Suprapubic skin (tissue), 4 donors: ENCODE measurements around the gene ACSL6. TPM values are rescaled to one million over a fixed set of nuclear protein-coding genes. Genes with fewer than 3 reads are reported as not detected.
A peak's percentile ranks its signal among the peaks of the same experiment; 100 is the strongest.

Experiments
- DNase-seq, 2 donors: peaks; one replicate each; pipeline ENCODE4 v3.0.0-alpha.2; 2019; ENCODE audit warnings: low spot score in 2 of 2
- H3K27ac ChIP-seq: fragments of 200-600 bp; sonication (generic); one replicate; pipeline ENCODE4 v1.5.1; 2019
- H3K27me3 ChIP-seq: fragments of 200-600 bp; sonication (generic); one replicate; pipeline ENCODE4 v1.5.1; 2019
- H3K36me3 ChIP-seq: fragments of 200-600 bp; sonication (generic); one replicate; pipeline ENCODE4 v1.5.1; 2019
- H3K4me1 ChIP-seq: fragments of 200-600 bp; sonication (generic); one replicate; pipeline ENCODE4 v1.5.1; 2019
- H3K4me3 ChIP-seq: fragments of 200-600 bp; sonication (generic); one replicate; pipeline ENCODE4 v1.5.1; 2019; ENCODE audit warnings: mild to moderate bottlenecking
- H3K9me3 ChIP-seq: fragments of 200-600 bp; sonication (generic); one replicate; pipeline ENCODE4 v1.5.1; 2019
- CTCF ChIP-seq, 2 donors: fragments of 200-600 bp in 1 of 2; fragments of 450-650 bp in 1 of 2; sonication (generic) in 1 of 2; IDR thresholded peaks; one replicate each; pipeline ENCODE4 v1.5.1; 2016 to 2019; ENCODE audit warnings: antibody characterized with exemption in 2 of 2, mild to moderate bottlenecking in 1 of 2, moderate library complexity in 1 of 2
- EP300 ChIP-seq: sonication (generic); formaldehyde crosslinking; IDR thresholded peaks from one replicate; pipeline ENCODE4 v1.6.1; 2017; ENCODE audit warnings: antibody characterized with exemption
- POLR2A ChIP-seq, 2 donors: fragments of 450-650 bp; IDR thresholded peaks; one replicate each; pipeline ENCODE4 v1.6.1; 2017; ENCODE audit warnings: antibody characterized with exemption in 2 of 2, mild to moderate bottlenecking in 2 of 2, moderate library complexity in 2 of 2
- POLR2AphosphoS5 ChIP-seq, 3 donors: sonication (generic); formaldehyde crosslinking; IDR thresholded peaks; one replicate each; pipeline ENCODE4 v1.6.1; 2017; ENCODE audit warnings: antibody characterized with exemption in 3 of 3
- WGBS: methylation state at CpG from one replicate; pipeline ENCODE4 v1.1.5; 2018; 5-methylcytosine and 5-hydroxymethylcytosine counted together
- total RNA-seq, 4 donors: library from RNA; depleted of rRNA; stranded (reverse); fragments of >200 nt; gene quantifications; one replicate each; pipeline ENCODE4 v1.1.0, GENCODE V29; 2016

Gene ACSL6
- total RNA-seq, 4 donors from 2014 or later, result 0.21 to 0.89 (median 0.23) TPM; not detected in 1

- no peak for DNase-seq
- WGBS, result 70% methylated on average over 6 of the region's 6 CpGs
- TF ChIP-seq CTCF (IDR thresholded peaks at IDR 0.05) (no peak), POLR2A (IDR thresholded peaks at IDR 0.05) (no peak), POLR2AphosphoS5 (IDR thresholded peaks at IDR 0.05) (no peak), EP300 (no peak)
- no peaks in the 10 kb centered on the region for H3K9me3 ChIP-seq
- H3K4me3 ChIP-seq, result no peak overlapping the region
- no peaks in the 10 kb centered on the region for H3K36me3 ChIP-seq
- no peaks in the 10 kb centered on the region for H3K4me1 ChIP-seq
- H3K27ac ChIP-seq, result no peak overlapping the region
- H3K27me3 ChIP-seq, result peaks cover 23% of the 10 kb centered on the region
These were observed 8.5 kb upstream of the ACSL6 start for GRCh38 chr5:132019857-132020555.

GRCh38 chr5:132019337-132019736 lies 7.9 kb upstream of the ACSL6 start:
- no peak overlapping the region for H3K27ac ChIP-seq
- no peaks in the 10 kb centered on the region for H3K36me3 ChIP-seq
- peaks cover 23% of the 10 kb centered on the region for H3K27me3 ChIP-seq
- H3K4me3 ChIP-seq, result no peak overlapping the region
- H3K9me3 ChIP-seq, result no peaks in the 10 kb centered on the region
- DNase-seq, result no peak
- no peak for TF ChIP-seq POLR2AphosphoS5 (IDR thresholded peaks at IDR 0.05)
- no peak for TF ChIP-seq CTCF (IDR thresholded peaks at IDR 0.05)
- no peak for TF ChIP-seq EP300
- no peak for TF ChIP-seq POLR2A (IDR thresholded peaks at IDR 0.05)
- H3K4me1 ChIP-seq, result no peaks in the 10 kb centered on the region

GRCh38 chr5:132017738-132018625 lies 6.5 kb upstream of the ACSL6 start:
- no peaks in the 10 kb centered on the region for H3K4me1 ChIP-seq
- TF ChIP-seq EP300 (no peak), POLR2AphosphoS5 (IDR thresholded peaks at IDR 0.05) (no peak), POLR2A (IDR thresholded peaks at IDR 0.05) (no peak), CTCF (IDR thresholded peaks at IDR 0.05) (no peak)
- H3K36me3 ChIP-seq, result no peaks in the 10 kb centered on the region
- H3K27me3 ChIP-seq, result peaks cover 23% of the 10 kb centered on the region
- H3K27ac ChIP-seq, result no peak overlapping the region
- H3K9me3 ChIP-seq, result no peaks in the 10 kb centered on the region
- DNase-seq, result peak in 1 of 2 donors; percentile 38
- 50% methylated on average over 10 of the region's 10 CpGs for WGBS
- H3K4me3 ChIP-seq, result no peak overlapping the region

- Histone ChIP-seq H3K36me3 (no peaks in the 10 kb centered on the region), H3K27me3 (peaks cover 28% of the 10 kb centered on the region), H3K4me1 (no peaks in the 10 kb centered on the region), H3K9me3 (no peaks in the 10 kb centered on the region), H3K27ac (no peak overlapping the region), H3K4me3 (no peak overlapping the region)
- DNase-seq, result no peak
- no peak for TF ChIP-seq POLR2AphosphoS5 (IDR thresholded peaks at IDR 0.05)
- WGBS, result 59% methylated on average over 4 of the region's 4 CpGs
These were observed 5.9 kb upstream of the ACSL6 start for GRCh38 chr5:132017316-132017715.

- no peak for TF ChIP-seq EP300
- TF ChIP-seq POLR2A (IDR thresholded peaks at IDR 0.05), result no peak
- TF ChIP-seq CTCF (IDR thresholded peaks at IDR 0.05), result no peak
- TF ChIP-seq POLR2AphosphoS5 (IDR thresholded peaks at IDR 0.05), result no peak
- H3K4me1 ChIP-seq, result peaks cover 4% of the 10 kb centered on the region
- H3K36me3 ChIP-seq, result no peaks in the 10 kb centered on the region
- 77% methylated on average over 3 of the region's 3 CpGs for WGBS
- DNase-seq, result peak in 1 of 2 donors; percentile 26
- H3K9me3 ChIP-seq, result no peaks in the 10 kb centered on the region
- H3K27ac ChIP-seq, result no peak overlapping the region
- peaks cover 33% of the 10 kb centered on the region for H3K27me3 ChIP-seq
- no peak overlapping the region for H3K4me3 ChIP-seq
These were observed 5.3 kb upstream of the ACSL6 start for GRCh38 chr5:132016721-132017250.
